ENCODE results near the gene TP53I11. TPM values are rescaled to one million over a fixed set of nuclear protein-coding genes. Genes with fewer than 3 reads are reported as not detected.

Gene TP53I11
- total and polyA plus RNA-seq, 2 of the 13 experiments (the other 11 are each of a cell fraction or from before 2014, with no cell fraction given), result not detected

DNA sequence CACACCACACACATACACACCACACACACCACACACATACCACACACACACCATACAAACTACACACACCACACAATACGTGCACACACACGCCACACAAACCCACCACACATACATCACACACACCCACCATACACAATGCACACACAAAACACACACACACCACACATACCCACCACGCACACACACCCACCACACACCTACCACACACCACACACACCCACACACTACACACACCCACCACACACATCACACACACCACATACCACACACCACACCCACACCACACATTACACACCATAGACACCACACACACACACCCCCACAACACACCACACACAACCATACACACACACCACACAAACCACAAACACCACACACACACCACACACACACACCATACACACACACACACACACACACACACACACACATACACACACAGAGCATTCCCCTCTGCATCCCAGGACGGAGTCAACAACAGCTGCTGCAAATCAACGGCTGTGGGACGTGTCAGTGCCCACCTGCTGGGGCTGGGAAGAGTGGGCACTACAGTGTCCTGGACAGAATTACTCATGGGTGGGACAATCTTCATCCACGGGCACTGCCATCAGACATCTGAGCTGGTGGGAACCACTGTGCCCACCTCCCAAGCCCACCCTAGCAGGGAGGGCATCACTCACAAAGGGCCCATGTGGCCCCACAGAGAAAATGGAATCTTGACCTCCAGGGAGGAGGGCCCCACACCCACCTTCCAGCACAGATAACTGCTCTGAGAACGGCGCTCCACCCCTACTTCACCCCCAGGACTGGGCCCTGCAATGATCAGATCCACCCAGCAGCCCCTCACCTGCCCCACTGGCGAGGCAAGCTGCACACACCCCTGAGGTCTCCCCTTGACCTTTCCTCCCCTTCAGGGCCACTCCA lies 8.4 kb downstream of the TP53I11 start (continued):
- TF ChIP-seq, protein P1, sequence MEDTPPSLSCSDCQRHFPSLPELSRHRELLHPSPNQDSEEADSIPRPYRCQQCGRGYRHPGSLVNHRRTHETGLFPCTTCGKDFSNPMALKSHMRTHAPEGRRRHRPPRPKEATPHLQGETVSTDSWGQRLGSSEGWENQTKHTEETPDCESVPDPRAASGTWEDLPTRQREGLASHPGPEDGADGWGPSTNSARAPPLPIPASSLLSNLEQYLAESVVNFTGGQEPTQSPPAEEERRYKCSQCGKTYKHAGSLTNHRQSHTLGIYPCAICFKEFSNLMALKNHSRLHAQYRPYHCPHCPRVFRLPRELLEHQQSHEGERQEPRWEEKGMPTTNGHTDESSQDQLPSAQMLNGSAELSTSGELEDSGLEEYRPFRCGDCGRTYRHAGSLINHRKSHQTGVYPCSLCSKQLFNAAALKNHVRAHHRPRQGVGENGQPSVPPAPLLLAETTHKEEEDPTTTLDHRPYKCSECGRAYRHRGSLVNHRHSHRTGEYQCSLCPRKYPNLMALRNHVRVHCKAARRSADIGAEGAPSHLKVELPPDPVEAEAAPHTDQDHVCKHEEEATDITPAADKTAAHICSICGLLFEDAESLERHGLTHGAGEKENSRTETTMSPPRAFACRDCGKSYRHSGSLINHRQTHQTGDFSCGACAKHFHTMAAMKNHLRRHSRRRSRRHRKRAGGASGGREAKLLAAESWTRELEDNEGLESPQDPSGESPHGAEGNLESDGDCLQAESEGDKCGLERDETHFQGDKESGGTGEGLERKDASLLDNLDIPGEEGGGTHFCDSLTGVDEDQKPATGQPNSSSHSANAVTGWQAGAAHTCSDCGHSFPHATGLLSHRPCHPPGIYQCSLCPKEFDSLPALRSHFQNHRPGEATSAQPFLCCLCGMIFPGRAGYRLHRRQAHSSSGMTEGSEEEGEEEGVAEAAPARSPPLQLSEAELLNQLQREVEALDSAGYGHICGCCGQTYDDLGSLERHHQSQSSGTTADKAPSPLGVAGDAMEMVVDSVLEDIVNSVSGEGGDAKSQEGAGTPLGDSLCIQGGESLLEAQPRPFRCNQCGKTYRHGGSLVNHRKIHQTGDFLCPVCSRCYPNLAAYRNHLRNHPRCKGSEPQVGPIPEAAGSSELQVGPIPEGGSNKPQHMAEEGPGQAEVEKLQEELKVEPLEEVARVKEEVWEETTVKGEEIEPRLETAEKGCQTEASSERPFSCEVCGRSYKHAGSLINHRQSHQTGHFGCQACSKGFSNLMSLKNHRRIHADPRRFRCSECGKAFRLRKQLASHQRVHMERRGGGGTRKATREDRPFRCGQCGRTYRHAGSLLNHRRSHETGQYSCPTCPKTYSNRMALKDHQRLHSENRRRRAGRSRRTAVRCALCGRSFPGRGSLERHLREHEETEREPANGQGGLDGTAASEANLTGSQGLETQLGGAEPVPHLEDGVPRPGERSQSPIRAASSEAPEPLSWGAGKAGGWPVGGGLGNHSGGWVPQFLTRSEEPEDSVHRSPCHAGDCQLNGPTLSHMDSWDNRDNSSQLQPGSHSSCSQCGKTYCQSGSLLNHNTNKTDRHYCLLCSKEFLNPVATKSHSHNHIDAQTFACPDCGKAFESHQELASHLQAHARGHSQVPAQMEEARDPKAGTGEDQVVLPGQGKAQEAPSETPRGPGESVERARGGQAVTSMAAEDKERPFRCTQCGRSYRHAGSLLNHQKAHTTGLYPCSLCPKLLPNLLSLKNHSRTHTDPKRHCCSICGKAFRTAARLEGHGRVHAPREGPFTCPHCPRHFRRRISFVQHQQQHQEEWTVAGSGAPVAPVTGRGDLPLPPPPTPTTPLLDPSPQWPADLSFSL (CRISPR knock-in tag; IDR thresholded peaks at IDR 0.05), result peak; percentile 52; the same call in 1 of the 2 replicates
- TF ChIP-seq ZSCAN25 (CRISPR knock-in tag; IDR thresholded peaks at IDR 0.05) (no peak), ZNF614 (CRISPR knock-in tag; IDR thresholded peaks at IDR 0.05; ENCODE audit: borderline replicate concordance) (no peak), HNRNPL (IDR thresholded peaks at IDR 0.05; ENCODE audit: low read depth, low read length) (peak; percentile 61; the same call in 1 of the 2 replicates), FOXA1 (IDR thresholded peaks at IDR 0.05) (0 out of 2 replicates have a peak, but pooled peaks have one; percentile 35), FOXA1 (CRISPR knock-in tag; IDR thresholded peaks at IDR 0.05) (no peak), POLR2A (IDR thresholded peaks at IDR 0.05; ENCODE audit: insufficient read depth in 1 of 2, low read depth in 2 of 2, low read length in 2 of 2) (no peak), POLR2AphosphoS2 (IDR thresholded peaks at IDR 0.05; ENCODE audit: low read depth, low read length) (no peak)
- TF ChIP-seq, protein P2, sequence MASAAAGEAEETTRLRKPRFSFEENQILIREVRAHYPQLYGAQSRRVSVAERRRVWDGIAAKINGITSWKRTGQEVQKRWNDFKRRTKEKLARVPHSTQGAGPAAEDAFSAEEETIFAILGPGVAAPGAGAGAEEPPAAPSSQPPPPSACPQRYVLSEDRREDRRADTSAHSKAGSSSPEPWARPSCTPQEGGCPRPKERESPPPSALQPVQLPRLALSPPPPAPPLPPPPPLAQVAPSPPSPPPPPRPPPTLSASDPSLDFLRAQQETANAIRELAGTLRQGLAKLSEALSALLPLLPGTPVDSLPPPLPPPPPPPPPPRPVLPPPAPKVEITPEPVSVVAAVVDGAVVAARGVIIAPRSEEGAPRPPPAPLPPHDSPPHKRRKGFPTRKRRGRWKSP (CRISPR knock-in tag; IDR thresholded peaks at IDR 0.05), result no peak
- TF ChIP-seq, protein P3, sequence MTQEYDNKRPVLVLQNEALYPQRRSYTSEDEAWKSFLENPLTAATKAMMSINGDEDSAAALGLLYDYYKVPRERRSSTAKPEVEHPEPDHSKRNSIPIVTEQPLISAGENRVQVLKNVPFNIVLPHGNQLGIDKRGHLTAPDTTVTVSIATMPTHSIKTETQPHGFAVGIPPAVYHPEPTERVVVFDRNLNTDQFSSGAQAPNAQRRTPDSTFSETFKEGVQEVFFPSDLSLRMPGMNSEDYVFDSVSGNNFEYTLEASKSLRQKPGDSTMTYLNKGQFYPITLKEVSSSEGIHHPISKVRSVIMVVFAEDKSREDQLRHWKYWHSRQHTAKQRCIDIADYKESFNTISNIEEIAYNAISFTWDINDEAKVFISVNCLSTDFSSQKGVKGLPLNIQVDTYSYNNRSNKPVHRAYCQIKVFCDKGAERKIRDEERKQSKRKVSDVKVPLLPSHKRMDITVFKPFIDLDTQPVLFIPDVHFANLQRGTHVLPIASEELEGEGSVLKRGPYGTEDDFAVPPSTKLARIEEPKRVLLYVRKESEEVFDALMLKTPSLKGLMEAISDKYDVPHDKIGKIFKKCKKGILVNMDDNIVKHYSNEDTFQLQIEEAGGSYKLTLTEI (CRISPR knock-in tag; conservative IDR thresholded peaks at IDR 0.05), result no peak

Measured in HepG2 (cell line).